Mesendoderm (in vitro differentiated cells): Measurements from ENCODE around the gene ACTR10.

Experiments used
- DNase-seq: peaks from one replicate; pipeline ENCODE4 v3.0.0; 2013
- H2AK5ac ChIP-seq: 2 replicates; pipeline ENCODE4 v1.6.1; 2013; ENCODE audit warnings: low read length, inconsistent platforms
- H2BK120ac ChIP-seq: 2 replicates; pipeline ENCODE4 v1.6.1; 2013; ENCODE audit warnings: low read depth, mild to moderate bottlenecking, low read length, moderate library complexity, mixed read lengths
- H2BK15ac ChIP-seq: replicated peaks from 2 replicates; pipeline ENCODE4 v1.6.1; 2013; ENCODE audit warnings: low read depth, mild to moderate bottlenecking, moderate library complexity
- H2BK5ac ChIP-seq: 2 replicates; pipeline ENCODE4 v1.6.1; 2013; ENCODE audit warnings: low read length, inconsistent platforms
- H3K18ac ChIP-seq: 2 replicates; pipeline ENCODE4 v1.6.1; 2013; ENCODE audit warnings: mild to moderate bottlenecking, low read length, mixed read lengths
- H3K23ac ChIP-seq: one replicate; pipeline ENCODE4 v1.6.1; 2013; ENCODE audit warnings: low read length
- H3K27ac ChIP-seq: 2 replicates; pipeline ENCODE4 v1.5.1; 2013; ENCODE audit warnings: low read depth, mild to moderate bottlenecking, inconsistent platforms, low read length, moderate library complexity
- H3K27me3 ChIP-seq: 2 replicates; pipeline ENCODE4 v1.6.1; 2013; ENCODE audit warnings: low read length, control low read depth, mild to moderate bottlenecking, inconsistent platforms; ENCODE audit not compliant: insufficient read depth, poor library complexity
- H3K36me3 ChIP-seq: 2 replicates; pipeline ENCODE4 v1.6.1; 2013; ENCODE audit warnings: low read length, inconsistent platforms; ENCODE audit not compliant: control insufficient read depth, insufficient read depth
- H3K4ac ChIP-seq: one replicate; pipeline ENCODE4 v1.6.1; 2013; ENCODE audit warnings: low read depth, mild to moderate bottlenecking, low read length, moderate library complexity
- H3K4me1 ChIP-seq: 2 replicates; pipeline ENCODE4 v1.6.1; 2013; ENCODE audit warnings: low read depth, low read length, inconsistent platforms; ENCODE audit not compliant: control insufficient read depth
- H3K4me2 ChIP-seq: 2 replicates; pipeline ENCODE4 v1.6.1; 2013; ENCODE audit warnings: low read length
- H3K4me3 ChIP-seq: 2 replicates; pipeline ENCODE4 v1.5.1; 2013; ENCODE audit warnings: mild to moderate bottlenecking, low read length
- H3K56ac ChIP-seq: one replicate; pipeline ENCODE4 v1.6.1; 2013; ENCODE audit warnings: low read length
- H3K79me1 ChIP-seq: 2 replicates; pipeline ENCODE4 v1.6.1; 2013; ENCODE audit warnings: low read length, inconsistent platforms
- H3K79me2 ChIP-seq: 2 replicates; pipeline ENCODE4 v1.6.1; 2013; ENCODE audit warnings: mild to moderate bottlenecking, low read length; ENCODE audit not compliant: control insufficient read depth, insufficient read depth
- H3K9ac ChIP-seq: 2 replicates; pipeline ENCODE4 v1.6.1; 2013; ENCODE audit warnings: low read length, inconsistent platforms
- H4K5ac ChIP-seq: one replicate; pipeline ENCODE4 v1.6.1; 2013; ENCODE audit warnings: low read length
- H4K8ac ChIP-seq: one replicate; pipeline ENCODE4 v1.6.1; 2013; ENCODE audit warnings: low read depth, mild to moderate bottlenecking, control low read depth, low read length, moderate library complexity
- WGBS: extraction: QIAGEN DNeasy Blood & Tissue Kit; methylation state at CpG from one replicate; pipeline ENCODE4 v1.1.7; 2013; ENCODE audit warnings: low lambda C conversion rate, missing lambda C conversion rate; ENCODE audit not compliant: insufficient coverage; ENCODE audit errors: extremely low coverage; 5-methylcytosine and 5-hydroxymethylcytosine counted together

The ACTR10 gene

DNA sequence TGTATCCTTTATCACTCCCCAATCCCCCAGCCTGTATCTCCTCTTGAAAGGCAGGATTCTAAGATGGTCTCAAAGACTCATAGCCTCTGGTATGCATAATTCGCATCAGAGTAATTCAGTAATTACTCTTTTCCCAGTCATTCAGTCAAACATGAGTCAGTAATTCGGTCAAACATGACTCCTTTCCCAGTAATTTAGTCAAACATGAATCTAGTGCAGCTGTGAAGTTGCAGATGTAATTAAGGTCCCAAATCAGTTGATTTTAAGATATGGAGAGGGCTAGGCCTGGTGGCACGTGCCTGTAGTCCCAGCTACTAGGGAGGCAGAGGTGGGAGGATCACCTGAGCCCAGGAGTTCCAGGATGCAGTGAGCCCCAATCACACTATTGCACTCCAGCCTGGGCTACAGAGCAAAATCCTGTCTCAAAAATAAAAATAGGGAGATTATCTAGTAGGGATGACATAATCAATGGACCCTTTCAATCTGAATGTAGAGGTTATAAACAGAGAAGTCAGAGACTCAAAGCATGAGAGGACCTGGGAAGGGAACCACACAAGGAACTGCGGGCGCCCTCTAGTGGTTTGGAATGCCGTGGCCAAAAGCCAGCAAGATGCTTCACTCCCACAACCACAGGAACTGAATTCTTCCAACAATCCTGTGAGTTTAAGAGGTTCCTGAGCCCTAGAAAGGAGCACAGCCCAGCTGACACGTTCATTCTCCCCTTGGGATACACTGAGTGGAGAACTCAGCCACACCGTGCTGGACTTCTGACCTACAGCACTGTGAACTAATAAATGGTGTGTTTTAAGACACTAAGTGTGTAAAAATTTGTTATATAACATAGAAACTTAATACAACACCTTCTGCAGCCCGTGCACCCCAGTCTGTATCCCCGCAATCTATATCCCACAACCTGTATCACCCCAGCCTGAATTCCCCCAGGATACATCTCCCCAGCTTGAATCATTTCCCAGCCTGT is 33.7 kb upstream of the ACTR10 start:
- H3K79me1 ChIP-seq: no peaks in the 10 kb centered on the region
- H3K27me3 ChIP-seq: no peaks in the 10 kb centered on the region
- H3K36me3 ChIP-seq: no peaks in the 10 kb centered on the region
- H3K9ac ChIP-seq: no peak overlapping the region
- no peak overlapping the region for H3K27ac ChIP-seq
- H3K4me3 ChIP-seq: no peak overlapping the region
- no peak overlapping the region for H2BK120ac ChIP-seq
- no CpG with 5 or more reads among the region's 10 CpGs for WGBS
- H3K23ac ChIP-seq: no peak overlapping the region
- no peak overlapping the region for H2AK5ac ChIP-seq
- no peak overlapping the region for H3K18ac ChIP-seq
- no peaks in the 10 kb centered on the region for H3K4me1 ChIP-seq
- H2BK5ac ChIP-seq: no peak overlapping the region
- H2BK15ac ChIP-seq: no peak overlapping the region
- no peak overlapping the region for H4K8ac ChIP-seq
- no peak overlapping the region for H3K4me2 ChIP-seq
- H4K5ac ChIP-seq: no peak overlapping the region
- peak; percentile 87 for DNase-seq
- H3K56ac ChIP-seq: peak overlapping the region; percentile 70
- H3K4ac ChIP-seq: no peak overlapping the region
- H3K79me2 ChIP-seq: no peaks in the 10 kb centered on the region

DNA sequence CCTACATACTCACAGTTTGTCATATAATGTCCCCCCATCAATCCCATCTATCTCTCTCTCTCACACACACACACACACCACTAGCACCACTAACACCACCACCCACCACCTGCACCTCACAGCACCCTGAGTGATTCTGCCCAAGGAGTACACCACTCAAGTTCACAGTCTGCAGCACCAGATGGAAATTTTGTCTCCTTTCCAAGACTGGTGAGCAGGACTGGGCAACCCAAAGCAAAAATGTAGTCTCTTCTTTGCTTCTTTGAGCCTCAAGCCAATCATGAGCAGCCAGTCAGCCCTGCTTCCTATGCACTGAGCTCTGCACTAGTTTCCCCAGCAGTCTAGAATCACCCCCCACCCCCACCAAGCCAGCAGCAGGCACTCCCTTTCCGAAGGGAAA is 32.9 kb upstream of the ACTR10 start:
- Histone ChIP-seq H4K5ac (no peak overlapping the region), H3K79me1 (no peaks in the 10 kb centered on the region), H3K79me2 (no peaks in the 10 kb centered on the region), H3K9ac (no peak overlapping the region), H3K4me3 (no peak overlapping the region), H3K4ac (no peak overlapping the region), H2BK15ac (no peak overlapping the region), H3K56ac (no peak overlapping the region), H2BK5ac (no peak overlapping the region), H4K8ac (no peak overlapping the region), H3K18ac (no peak overlapping the region), H3K36me3 (no peaks in the 10 kb centered on the region), H2AK5ac (no peak overlapping the region), H3K4me2 (no peak overlapping the region), H2BK120ac (no peak overlapping the region), H3K4me1 (no peaks in the 10 kb centered on the region), H3K27me3 (no peaks in the 10 kb centered on the region), H3K23ac (no peak overlapping the region), H3K27ac (no peak overlapping the region)
- DNase-seq: no peak
- no CpG with 5 or more reads among the region's 1 CpG for WGBS

DNA sequence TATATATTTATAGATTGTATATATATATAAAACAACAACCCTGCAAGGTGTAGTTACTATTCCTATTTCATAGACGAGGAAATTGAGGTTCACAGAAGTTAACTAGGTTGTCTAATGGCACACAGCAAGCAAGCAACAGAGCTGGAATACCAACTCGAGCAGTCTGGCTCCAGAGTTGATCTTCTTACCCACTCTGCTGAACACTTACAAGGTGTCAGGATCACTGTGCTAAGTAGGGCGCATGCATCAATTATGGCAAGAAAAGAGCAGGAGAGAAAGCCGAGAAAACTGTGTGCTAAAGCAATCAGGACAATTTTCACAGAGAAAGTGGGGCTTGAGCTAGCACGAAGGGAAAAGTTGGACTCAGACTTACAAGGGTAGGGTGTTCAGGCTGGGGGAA is 32.1 kb upstream of the ACTR10 start:
- H4K8ac ChIP-seq: no peak overlapping the region
- no peak overlapping the region for H2BK15ac ChIP-seq
- H3K4me2 ChIP-seq: no peak overlapping the region
- H3K79me2 ChIP-seq: no peaks in the 10 kb centered on the region
- no peak overlapping the region for H3K4me3 ChIP-seq
- no peak for DNase-seq
- no peak overlapping the region for H4K5ac ChIP-seq
- no peak overlapping the region for H3K56ac ChIP-seq
- no CpG with 5 or more reads among the region's 5 CpGs for WGBS
- no peak overlapping the region for H2BK120ac ChIP-seq
- no peaks in the 10 kb centered on the region for H3K36me3 ChIP-seq
- H3K9ac ChIP-seq: no peak overlapping the region
- H3K4ac ChIP-seq: no peak overlapping the region
- H2BK5ac ChIP-seq: no peak overlapping the region
- no peak overlapping the region for H3K27ac ChIP-seq
- no peaks in the 10 kb centered on the region for H3K4me1 ChIP-seq
- no peaks in the 10 kb centered on the region for H3K27me3 ChIP-seq
- H3K79me1 ChIP-seq: no peaks in the 10 kb centered on the region
- H3K18ac ChIP-seq: no peak overlapping the region
- H2AK5ac ChIP-seq: no peak overlapping the region
- no peak overlapping the region for H3K23ac ChIP-seq

DNA sequence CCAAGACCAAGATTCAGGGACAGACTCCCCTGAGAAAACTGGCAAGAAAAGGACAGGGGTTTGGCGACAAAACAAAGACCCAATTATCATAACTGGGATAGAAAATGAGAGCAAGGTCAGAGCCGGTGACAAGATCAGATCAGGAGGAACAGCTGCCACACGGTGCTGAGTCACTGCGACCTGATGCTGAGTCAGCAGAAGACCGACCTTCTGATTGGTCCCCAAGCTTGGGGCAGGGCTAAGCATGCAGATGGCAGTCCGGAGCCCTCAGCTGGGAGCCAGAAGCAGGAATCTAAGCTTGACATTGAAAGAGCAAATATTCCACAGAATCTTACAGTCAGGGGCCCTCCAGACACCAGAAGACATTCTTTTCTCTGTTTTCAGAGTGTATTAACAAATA is 28.9 kb upstream of the ACTR10 start:
- H2BK120ac ChIP-seq: no peak overlapping the region
- DNase-seq: peak; percentile 96
- H3K27me3 ChIP-seq: no peaks in the 10 kb centered on the region
- H3K4ac ChIP-seq: no peak overlapping the region
- H2AK5ac ChIP-seq: no peak overlapping the region
- no peak overlapping the region for H3K4me3 ChIP-seq
- H3K79me1 ChIP-seq: no peaks in the 10 kb centered on the region
- no peak overlapping the region for H3K18ac ChIP-seq
- no peaks in the 10 kb centered on the region for H3K36me3 ChIP-seq
- H3K79me2 ChIP-seq: no peaks in the 10 kb centered on the region
- H3K27ac ChIP-seq: no peak overlapping the region
- H3K4me2 ChIP-seq: no peak overlapping the region
- H2BK15ac ChIP-seq: no peak overlapping the region
- no peak overlapping the region for H3K9ac ChIP-seq
- no peak overlapping the region for H3K56ac ChIP-seq
- WGBS: no CpG with 5 or more reads among the region's 6 CpGs
- H2BK5ac ChIP-seq: no peak overlapping the region
- no peak overlapping the region for H4K8ac ChIP-seq
- no peak overlapping the region for H4K5ac ChIP-seq
- H3K4me1 ChIP-seq: no peaks in the 10 kb centered on the region
- H3K23ac ChIP-seq: no peak overlapping the region

DNA sequence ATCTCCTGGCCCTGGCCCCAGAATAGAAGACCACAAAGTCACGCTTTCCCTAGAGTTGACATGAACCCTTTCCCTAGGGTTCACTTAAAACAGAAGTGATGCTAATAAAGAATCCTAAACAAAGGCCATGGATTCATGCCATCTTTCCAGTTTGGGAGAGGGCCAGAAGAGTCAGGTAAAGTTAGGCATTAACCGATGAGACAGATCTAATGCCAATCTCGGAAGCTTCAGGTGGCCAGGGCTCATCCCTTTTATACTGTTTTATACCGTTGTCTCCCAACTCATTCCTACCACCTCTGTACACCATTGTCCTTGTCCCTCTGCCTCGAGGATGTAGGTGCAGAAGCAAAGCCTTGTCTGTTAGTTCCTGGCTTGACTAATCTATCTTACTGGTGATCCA is 22.8 kb upstream of the ACTR10 start:
- no peak overlapping the region for H3K27ac ChIP-seq
- no peak overlapping the region for H2BK120ac ChIP-seq
- no CpG with 5 or more reads among the region's 5 CpGs for WGBS

More for the DNA sequence above, 22.8 kb upstream of the ACTR10 start:
- Histone ChIP-seq H3K4me2 (no peak overlapping the region), H3K23ac (no peak overlapping the region), H3K79me2 (no peaks in the 10 kb centered on the region), H3K18ac (no peak overlapping the region), H4K5ac (no peak overlapping the region), H3K27me3 (no peaks in the 10 kb centered on the region), H2BK15ac (no peak overlapping the region), H3K9ac (no peak overlapping the region), H2AK5ac (no peak overlapping the region), H3K56ac (no peak overlapping the region), H3K4ac (no peak overlapping the region), H4K8ac (no peak overlapping the region), H3K4me3 (no peak overlapping the region), H3K79me1 (no peaks in the 10 kb centered on the region), H3K4me1 (no peaks in the 10 kb centered on the region), H3K36me3 (no peaks in the 10 kb centered on the region), H2BK5ac (no peak overlapping the region)
- DNase-seq: no peak
